ENCODE measurements around the gene SH3BP2.

GRCh38 chr4:2825740-2826139 lies 32.9 kb downstream of the SH3BP2 start:
- TF ChIP-seq POLR2A (IDR thresholded peaks at IDR 0.05): no peak
- no peak for TF ChIP-seq CTCF (IDR thresholded peaks at IDR 0.05)
